HL-60 (cell line): ENCODE results near the gene PLPPR4.

Experiments used
- CTCF ChIP-seq: IDR thresholded peaks from one replicate; pipeline ENCODE4 v1.5.1; 2011; ENCODE audit warnings: low read length, control low read depth, inconsistent platforms; ENCODE audit not compliant: insufficient read depth
- GABPA ChIP-seq: IDR thresholded peaks from 2 replicates; pipeline ENCODE4 v1.6.1; 2012; ENCODE audit warnings: low read depth
- POLR2AphosphoS5 ChIP-seq: IDR thresholded peaks from 2 replicates; pipeline ENCODE4 v1.6.1; 2012; ENCODE audit warnings: low read depth
- TF ChIP-seq, protein P1 (sequence below): IDR thresholded peaks from 2 replicates; pipeline ENCODE4 v1.6.1; 2012; ENCODE audit warnings: low read depth; ENCODE audit not compliant: insufficient replicate concordance

GRCh38 chr1:99269321-99269720, 5.0 kb downstream of the PLPPR4 start:
- no peak for TF ChIP-seq CTCF
- TF ChIP-seq, protein P1, sequence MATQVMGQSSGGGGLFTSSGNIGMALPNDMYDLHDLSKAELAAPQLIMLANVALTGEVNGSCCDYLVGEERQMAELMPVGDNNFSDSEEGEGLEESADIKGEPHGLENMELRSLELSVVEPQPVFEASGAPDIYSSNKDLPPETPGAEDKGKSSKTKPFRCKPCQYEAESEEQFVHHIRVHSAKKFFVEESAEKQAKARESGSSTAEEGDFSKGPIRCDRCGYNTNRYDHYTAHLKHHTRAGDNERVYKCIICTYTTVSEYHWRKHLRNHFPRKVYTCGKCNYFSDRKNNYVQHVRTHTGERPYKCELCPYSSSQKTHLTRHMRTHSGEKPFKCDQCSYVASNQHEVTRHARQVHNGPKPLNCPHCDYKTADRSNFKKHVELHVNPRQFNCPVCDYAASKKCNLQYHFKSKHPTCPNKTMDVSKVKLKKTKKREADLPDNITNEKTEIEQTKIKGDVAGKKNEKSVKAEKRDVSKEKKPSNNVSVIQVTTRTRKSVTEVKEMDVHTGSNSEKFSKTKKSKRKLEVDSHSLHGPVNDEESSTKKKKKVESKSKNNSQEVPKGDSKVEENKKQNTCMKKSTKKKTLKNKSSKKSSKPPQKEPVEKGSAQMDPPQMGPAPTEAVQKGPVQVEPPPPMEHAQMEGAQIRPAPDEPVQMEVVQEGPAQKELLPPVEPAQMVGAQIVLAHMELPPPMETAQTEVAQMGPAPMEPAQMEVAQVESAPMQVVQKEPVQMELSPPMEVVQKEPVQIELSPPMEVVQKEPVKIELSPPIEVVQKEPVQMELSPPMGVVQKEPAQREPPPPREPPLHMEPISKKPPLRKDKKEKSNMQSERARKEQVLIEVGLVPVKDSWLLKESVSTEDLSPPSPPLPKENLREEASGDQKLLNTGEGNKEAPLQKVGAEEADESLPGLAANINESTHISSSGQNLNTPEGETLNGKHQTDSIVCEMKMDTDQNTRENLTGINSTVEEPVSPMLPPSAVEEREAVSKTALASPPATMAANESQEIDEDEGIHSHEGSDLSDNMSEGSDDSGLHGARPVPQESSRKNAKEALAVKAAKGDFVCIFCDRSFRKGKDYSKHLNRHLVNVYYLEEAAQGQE: no peak
- no peak for TF ChIP-seq POLR2AphosphoS5
- TF ChIP-seq GABPA: no peak
